ENCODE measurements around the gene ATP13A5. TPM values are rescaled to one million over a fixed set of nuclear protein-coding genes. Genes with fewer than 3 reads are reported as not detected.

Gene ATP13A5
- total RNA-seq, 1 experiment from 2014 or later = not detected

GRCh38 chr3:193229851-193230420 is 148.6 kb downstream of the ATP13A5 start:
- in situ Hi-C loops (cut with HindIII; ENCODE audit: low sequenced_read_pairs) = no loop called here
- DNase-seq (ENCODE audit: low spot score) = no peak

- no peak for DNase-seq (ENCODE audit: low spot score)
- in situ Hi-C loops (cut with HindIII; ENCODE audit: low sequenced_read_pairs) = no loop called here
Observed at GRCh38 chr3:193228206-193228605, 150.3 kb downstream of the ATP13A5 start.

GRCh38 chr3:193225302-193226125 is 153.0 kb downstream of the ATP13A5 start:
- in situ Hi-C loops (cut with HindIII; ENCODE audit: low sequenced_read_pairs) = no loop called here
- DNase-seq (ENCODE audit: low spot score) = no peak

Other genes starting within 250 kb of the ATP13A5 start
- gene PLAAT1, start 137.5 kb downstream of the ATP13A5 start, total RNA-seq (2014; rRNA removed; shearing (Covaris generic)) = not detected in 2 replicates
- not detected in 2 replicates for gene ATP13A4, start 176.1 kb upstream of the ATP13A5 start, total RNA-seq (2014; rRNA removed; shearing (Covaris generic))
- 63.4 and 116 TPM in 2 replicates for gene OPA1, start 214.5 kb upstream of the ATP13A5 start, total RNA-seq (2014; rRNA removed; shearing (Covaris generic))

Measured in G401 (cell line).